CD4-positive, alpha-beta T cell treated with Interferon gamma for 1 hour (primary cell): ENCODE measurements around the gene PTGDS.

Experiments used
- DNase-seq: peaks from one replicate; pipeline ENCODE4 v3.0.0-alpha.2; 2020

The PTGDS gene

GRCh38 chr9:137026384-137026783, 49.1 kb downstream of the PTGDS start:
- no peak for DNase-seq

- DNase-seq, result no peak
Measured at GRCh38 chr9:137026828-137027227, 49.5 kb downstream of the PTGDS start.

- no peak for DNase-seq
Measured at GRCh38 chr9:137027369-137028262, 50.3 kb downstream of the PTGDS start, which contains the start of gene ABCA2. Gene ABCA2 (minus strand): TSS chr9:137028237. CDS start chr9:137028140, 97 bp downstream.

- peak; percentile 67 for DNase-seq
Measured at GRCh38 chr9:137028263-137029057, 51.2 kb downstream of the PTGDS start.

GRCh38 chr9:137029058-137029936, 52.0 kb downstream of the PTGDS start:
- DNase-seq, result peak; percentile 67

GRCh38 chr9:137030006-137030405, 52.7 kb downstream of the PTGDS start:
- no peak for DNase-seq

GRCh38 chr9:137030538-137031527, 53.5 kb downstream of the PTGDS start:
- peak; percentile 51 for DNase-seq
